Iris pigment epithelial cell (primary cell): ENCODE results near the gene RBMXL2.
A peak's percentile ranks its signal among the peaks of the same experiment; 100 is the strongest.

Source experiments
- DNase-seq: peaks from one replicate; pipeline ENCODE4 v3.0.0-alpha.2; 2011; ENCODE audit warnings: low read depth

RBMXL2 gene

DNA sequence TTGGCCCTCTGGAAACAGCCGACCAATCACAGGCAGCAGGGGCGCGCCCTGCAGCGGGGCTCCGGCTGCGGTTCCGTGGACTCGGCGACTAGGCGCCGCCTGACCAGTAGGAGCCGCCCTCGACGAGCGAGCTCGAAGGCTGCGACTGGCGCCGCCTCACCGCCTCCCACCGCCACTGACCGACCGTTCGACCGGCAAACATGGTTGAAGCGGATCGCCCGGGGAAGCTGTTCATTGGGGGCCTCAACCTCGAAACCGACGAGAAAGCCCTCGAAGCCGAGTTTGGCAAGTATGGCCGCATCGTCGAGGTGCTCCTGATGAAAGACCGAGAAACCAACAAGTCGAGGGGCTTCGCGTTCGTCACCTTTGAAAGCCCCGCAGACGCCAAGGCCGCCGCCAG lies at the start of gene RBMXL2:
Gene RBMXL2, plus strand, starts transcription at position 78 of the 400 bp plus-strand sequence. Its CDS starts 123 bp downstream, at position 201.
- no peak for DNase-seq

DNA sequence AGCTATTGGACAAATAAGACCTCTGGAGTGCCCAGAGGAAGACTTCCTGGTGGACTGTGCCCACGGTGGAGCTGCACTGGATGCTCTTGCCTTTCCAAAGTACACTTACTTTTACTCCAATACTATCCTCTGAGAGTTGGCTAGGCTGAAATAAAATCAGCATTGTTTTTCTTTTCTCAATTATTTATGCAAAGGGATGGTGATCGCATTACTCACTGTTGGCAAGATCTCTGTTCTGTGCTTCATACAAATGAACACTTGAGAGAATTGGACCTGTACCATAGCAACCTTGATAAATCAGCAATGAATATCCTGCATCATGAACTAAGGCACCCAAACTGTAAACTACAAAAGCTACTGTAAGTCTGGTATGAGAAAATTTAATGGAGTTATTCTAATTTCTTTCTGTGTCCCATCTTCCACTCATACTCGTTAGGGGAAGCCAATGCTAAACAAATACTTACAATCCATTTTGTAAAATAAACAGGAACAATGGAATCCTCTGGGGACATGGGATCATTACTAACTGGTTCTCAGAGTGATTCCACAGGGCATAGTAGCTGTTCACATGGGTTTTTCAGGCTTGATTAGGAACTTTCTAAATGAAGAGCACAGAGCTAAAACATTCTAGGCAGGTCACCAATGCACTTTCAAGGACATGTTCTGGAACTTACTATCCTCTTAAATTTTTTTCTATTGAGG lies 42.2 kb upstream of the RBMXL2 start:
- DNase-seq = peak; percentile 72

DNA sequence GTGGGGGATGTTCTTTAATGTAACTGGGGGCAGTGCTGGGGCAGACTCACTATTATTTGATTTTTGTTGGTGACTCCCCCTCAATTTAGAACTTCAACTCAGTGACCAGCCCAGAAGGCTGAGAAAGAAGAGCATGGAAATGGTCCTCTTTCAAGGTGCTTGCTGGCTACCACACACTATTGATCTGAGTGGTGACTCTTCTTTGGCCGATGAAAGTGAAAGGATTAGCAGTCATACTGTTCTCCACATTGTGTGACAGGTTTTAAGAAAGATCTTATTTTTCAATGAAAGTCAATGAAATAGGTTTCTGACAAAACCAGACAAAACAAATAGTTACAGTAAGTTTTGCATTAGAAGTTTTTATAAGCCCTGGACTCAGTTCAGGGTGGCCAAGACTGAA lies 38.6 kb upstream of the RBMXL2 start:
- DNase-seq = no peak

DNA sequence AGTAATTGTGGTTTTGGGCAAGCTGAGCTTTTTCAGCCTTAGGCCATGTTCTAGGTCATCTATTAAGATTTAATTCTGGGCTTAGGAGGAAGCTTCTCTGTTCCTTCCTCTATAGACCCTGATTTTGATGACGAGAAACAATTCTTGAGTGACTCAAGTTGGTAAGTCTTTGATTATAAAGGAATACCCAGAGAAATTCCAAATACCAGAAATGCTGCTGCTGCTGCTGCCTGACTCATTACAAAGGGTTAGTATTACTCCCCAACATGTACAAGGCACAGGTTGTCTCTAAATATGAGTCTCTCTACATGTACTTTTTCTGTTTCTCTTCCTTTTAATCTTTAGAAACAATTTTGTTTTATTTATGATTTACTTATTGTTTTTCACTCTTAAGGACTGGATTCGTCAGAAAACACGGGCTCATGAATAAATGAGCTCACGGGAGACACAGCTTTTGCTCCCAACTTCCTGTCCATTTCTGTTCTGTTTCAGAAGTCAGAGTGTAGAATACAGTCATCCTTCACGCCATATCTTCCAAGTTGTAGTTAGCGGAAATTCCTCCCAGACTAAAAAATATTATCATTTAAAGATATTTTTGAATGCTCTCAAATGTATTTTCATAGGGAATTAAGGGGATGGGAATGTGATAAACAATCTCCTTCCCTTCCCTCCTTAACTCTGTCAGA lies 31.8 kb upstream of the RBMXL2 start:
- peak; percentile 5 for DNase-seq

GRCh38 chr11:7057641-7058040 lies 31.2 kb upstream of the RBMXL2 start:
- no peak for DNase-seq

GRCh38 chr11:7060868-7061267 lies 27.9 kb upstream of the RBMXL2 start:
- DNase-seq = peak; percentile 33

DNA sequence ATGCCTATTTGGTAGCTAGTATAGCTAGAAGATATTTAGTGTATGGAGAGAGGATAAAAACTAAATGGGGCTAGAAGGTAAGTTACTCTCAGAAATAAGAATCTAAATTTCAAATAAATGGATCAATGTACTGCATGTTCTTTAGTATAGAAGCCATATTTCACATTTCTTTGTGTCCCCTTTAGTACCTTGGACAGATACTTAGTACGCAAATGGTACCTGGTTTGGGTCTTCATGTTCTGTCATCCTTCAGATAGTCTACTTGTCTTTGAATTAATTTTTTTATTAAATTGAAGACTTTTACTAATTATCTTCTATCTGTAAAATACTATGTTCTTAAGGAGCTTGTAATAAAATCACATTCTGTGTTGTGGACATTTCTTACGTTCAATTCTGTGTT lies 26.3 kb upstream of the RBMXL2 start:
- DNase-seq = no peak

DNA sequence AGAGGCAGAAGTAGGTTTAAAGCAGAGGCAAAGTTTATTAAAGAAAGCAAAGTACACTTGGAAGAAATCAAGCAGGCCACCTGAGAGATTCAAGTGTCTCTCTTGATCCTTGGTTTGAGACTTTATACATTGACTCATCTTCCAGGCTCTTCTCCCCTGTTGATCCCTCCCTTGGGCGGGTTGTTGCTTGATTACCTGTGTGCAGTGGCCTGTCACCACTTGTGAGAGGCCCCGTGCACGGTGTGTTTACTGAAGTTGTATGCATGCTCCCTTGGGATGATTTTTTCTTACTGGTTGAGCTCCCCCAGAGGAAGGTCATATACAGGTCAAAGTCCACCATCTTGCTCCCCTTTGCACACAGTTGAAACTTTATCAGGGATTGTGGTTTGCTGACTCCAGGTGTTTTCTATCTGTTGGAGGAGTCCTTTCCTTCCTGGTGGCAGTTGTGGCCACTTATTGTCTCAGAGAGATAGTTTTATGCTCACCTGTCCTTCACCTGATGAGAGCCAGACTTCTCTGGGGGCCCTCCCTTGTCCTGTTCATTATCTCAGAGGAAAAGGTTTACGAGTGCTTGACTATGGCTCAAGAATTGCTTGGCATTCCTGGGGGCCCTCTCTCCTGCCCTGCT lies 16.3 kb upstream of the RBMXL2 start:
- DNase-seq = no peak

DNA sequence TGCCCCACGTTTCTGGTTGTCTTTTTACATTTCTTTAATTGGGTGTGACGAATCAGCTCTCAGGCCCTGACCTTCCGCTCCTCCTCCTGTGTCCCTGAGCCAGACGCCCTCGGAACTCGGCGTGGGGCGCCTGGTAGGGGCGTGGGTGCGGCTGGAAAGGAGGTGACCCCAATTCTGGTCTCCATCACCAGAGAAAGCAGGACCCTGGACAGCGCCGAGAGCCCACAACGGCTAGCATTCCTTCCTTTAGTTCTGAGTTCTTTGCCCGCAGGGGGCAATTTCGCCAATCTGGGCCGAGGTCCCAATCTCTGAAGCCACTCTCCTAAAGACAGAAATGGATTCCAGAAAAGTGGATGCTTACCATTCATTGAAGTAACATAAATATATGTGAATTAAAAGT lies 11.7 kb upstream of the RBMXL2 start:
- no peak for DNase-seq

- no peak for DNase-seq
Observed at GRCh38 chr11:7079545-7080135, 9.2 kb upstream of the RBMXL2 start.

DNA sequence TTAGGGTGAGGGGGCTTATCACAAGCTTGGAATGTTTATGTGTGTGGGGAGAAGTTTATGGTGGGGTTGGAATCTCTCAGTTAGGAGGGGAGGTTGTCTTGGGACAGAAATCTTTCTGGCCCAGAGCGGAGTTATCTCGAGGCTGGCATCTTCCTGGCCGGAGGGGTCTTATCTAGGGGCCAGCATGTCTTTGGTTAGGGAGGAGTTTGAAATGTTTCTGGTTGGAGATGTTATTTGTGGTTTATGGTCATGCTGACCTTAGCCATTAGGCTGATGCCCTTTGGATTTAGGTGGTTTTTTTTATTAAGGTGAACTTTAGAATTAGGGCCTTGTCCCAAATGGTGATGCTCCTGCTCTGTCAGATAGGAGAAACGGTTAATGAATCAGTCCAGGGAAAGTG lies 7.9 kb upstream of the RBMXL2 start:
- no peak for DNase-seq

- DNase-seq = no peak
Observed at GRCh38 chr11:7081441-7081840, 7.4 kb upstream of the RBMXL2 start.

GRCh38 chr11:7089328-7090251 lies 792 bp downstream of the RBMXL2 start:
- DNase-seq = no peak

- DNase-seq = peak; percentile 48
Observed at GRCh38 chr11:7098235-7098832, 9.5 kb downstream of the RBMXL2 start.

DNA sequence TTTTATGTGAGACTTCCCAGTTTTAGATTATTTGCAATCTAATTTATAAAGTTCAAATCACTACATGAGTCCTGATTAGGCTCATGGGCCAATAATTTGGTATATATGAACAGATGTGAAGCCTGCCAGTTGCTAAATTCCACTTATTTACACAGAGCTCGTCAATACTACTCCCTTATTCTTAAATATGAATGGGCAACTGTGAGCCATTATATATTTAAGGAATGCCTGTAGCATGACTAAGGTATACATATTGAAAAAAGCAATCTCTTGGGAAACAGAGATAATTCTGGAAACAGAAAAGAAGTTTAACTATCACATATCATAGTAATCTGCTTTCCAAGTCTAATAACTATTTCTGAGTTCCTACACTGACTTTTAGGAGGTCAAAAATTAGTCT lies 27.0 kb downstream of the RBMXL2 start:
- DNase-seq = no peak

DNA sequence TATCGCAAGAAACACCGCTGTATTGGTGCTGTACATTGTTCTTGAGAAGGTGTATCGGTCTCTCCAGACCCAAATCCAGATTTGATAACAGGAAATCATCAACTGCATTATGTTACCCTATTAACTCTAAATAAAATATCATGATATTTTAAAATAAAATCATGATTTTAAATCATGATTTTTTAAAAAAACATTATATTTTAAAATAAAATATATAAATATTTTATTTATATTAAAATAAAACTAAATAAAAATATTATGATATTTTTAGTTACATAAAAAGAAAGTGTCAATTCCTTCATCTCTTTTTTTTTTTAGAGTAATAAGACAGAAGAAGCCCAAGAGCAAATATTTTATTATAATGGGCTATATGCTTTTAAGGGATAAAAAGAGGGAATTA lies 27.6 kb downstream of the RBMXL2 start:
- no peak for DNase-seq

DNA sequence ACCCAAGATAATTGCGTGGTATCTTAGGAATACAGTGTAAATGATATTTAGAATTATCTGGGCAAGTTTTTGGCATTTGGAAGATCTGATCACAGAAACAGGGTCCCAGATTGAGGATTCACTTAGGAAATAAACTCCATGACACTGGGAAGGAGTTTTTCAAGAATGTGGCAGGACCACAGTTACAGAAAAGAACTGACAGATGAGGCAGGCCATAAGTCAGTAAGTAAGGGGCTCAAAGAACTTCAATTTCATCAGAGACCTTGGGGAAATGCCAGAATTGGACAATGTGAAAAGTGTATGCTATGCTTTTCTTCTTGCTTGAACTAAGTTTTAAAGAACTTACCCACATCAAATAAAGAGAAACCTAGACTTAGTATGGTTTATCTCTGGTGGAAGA lies 49.3 kb downstream of the RBMXL2 start:
- no peak for DNase-seq
